GM19351 (cell line): ENCODE data around the gene VDAC2.

Source experiments
- ATAC-seq: cut with Tn5 transposase; IDR thresholded peaks from one replicate; pipeline ENCODE4 v1.9.1; 2021; ENCODE audit warnings: mild to moderate bottlenecking, moderate library complexity; ENCODE audit not compliant: unreplicated experiment

Gene VDAC2

DNA sequence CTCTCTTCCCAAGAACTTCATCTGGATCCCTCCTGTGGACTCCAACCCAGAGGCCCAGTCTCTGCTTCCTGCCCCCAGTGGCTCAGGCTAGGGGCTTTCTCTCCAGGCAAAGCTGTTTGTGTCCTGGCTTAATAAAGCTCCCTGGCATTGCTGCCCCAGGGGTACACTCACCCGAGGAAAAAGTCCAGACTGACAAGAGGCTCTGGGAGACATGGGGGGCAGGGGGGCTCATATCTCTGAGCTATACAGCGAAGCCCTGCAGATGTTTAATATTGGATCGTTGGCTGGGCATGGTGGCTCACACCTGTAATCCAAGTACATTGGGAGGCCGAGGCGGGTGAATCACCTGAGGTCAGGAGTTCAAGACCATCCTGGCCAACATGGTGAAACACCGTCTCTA is 35.9 kb downstream of the VDAC2 start:
- ATAC-seq: no peak

DNA sequence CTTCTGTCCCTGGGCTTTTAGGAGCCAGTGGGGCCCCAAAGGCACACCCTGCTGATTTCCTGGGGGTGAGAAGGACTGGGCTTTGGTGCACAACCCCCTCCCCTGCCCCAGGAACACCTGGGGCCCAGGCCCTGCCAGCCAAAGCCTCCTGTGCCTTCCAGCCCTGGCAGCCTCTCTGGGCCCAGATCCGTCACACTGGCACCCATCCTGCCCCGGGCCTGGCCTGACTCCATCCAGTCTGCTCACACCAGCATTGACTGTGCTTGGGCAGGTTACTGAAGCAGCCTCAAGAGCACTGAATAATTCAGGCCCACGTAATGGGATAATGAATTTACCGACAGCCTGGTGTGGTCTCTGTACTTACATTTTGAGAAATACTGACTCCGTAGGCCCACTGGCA is 37.2 kb downstream of the VDAC2 start:
- no peak for ATAC-seq

DNA sequence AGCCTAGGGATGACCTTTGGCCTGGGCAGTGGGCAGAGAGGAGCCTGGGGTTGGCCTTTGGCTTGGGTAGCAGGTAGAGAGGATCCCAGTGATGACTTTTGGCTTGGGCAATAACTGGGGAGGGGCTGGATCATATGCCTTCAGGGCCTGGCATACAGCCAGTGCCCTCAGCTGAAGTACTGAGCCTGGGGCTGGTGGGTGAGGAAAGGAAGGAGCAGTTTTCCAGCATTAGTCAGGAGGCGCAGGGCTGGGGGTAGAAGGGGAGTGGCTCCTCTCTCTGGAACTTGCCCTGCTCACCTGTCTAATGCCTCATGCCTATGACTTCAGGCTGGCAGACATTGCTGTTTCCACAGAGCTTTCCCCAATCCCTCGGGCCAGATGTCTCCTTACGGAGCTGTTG is 40.3 kb downstream of the VDAC2 start:
- ATAC-seq: no peak

DNA sequence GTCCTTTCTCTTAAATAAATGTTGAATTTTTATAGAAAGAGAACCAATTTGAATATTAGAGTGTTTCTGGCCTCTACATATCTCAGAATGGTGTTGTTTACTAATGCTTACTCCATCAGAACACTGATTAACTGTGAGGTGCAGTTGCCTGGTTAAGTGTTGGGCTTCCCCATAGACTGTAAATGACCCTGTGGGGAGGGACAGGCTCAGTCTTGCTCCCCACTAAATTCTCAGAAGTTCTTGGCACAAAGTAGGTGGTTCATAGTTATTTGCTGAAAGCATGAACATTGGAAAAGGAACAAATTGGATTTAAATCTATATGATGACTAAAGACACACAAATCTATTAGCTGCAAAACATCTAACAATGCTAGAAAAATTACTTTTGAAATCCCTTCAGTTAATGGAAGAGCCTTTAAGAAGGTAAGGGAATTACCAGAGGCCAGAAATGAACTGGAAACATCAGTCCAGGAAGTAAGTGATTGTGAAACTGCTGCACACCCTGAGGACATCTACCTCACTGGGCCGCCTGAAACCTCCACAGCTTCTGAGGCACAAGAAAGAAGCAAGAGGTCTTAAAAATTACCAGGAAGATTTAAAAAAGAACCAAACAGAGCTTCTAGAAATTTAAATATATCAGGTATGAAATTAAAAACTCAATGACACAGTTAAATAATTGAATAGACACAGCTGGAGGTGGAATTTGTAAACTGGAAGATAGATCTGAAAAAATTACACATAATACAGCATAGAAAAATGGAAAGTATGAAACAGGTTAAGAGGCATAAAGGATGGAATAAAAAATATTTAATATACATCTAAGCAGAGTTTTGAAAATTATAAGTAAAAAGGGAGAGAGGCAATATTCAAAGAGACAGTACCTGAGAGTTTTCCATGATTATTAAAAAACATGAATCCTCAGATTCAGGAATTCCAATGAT is 43.0 kb downstream of the VDAC2 start:
- no peak for ATAC-seq

- ATAC-seq: no peak
These were observed 44.1 kb downstream of the VDAC2 start for GRCh38 chr10:75254739-75255138.

DNA sequence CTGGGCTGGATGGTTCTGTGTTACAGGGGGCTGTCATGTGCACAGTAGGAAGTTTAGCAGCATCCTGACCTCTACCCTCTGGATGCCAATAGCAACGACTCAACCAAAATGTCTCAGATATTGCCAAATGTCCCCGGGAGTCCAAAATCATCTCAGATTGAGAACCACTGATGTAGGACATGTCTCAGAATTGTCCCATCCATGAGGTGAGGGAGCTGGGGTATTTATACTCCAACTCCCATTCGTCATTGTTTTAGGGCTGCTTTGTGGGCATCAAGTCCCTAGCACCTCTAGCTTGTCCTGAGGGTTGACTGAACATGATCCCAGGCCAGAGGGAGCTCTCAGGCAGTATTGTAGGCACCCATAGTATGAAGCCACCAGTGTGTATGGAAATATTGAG is 50.4 kb downstream of the VDAC2 start:
- ATAC-seq: no peak

DNA sequence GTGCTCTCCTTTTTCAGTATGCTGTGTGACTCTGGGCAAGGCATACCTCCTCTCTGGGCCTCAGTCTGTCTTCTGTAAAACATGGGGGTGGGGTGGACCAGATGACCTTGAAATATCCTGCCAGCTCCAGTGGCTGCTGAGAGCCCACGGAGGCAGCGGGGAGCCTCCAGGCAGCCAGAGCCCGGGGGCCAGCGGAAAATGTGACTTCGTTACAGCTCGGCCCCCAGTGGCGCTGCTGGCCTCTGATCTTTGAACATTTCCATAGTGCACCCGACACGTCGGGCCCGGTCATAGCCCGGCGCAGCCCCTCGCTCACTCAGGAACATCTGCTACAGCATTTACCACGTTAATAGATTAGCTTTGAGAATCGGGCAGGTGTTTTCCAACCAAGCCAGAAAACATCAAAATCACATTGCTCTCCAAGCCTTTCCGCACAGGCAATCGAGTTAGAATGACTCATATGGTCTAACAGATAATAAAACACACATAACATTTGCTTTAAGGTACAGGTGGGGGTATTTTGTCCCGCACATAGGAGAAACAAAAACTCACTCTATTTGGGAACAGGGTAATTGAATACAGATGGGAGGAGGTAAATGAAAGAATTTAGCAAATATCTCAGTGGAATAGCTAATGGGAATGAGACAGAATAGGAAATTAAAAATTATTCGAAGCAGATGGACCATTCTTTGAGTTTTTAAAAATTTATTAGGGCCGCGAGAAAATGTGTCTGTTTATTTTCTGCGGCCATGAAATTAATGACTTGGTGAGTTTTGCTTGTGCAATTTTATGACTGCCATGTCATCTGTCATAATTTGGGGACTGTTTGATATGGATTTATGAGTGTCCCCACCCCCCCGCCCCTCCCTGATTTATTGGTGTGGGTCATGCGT is 51.5 kb downstream of the VDAC2 start:
- ATAC-seq: no peak

GRCh38 chr10:75263806-75264205 is 53.2 kb downstream of the VDAC2 start:
- ATAC-seq: no peak

DNA sequence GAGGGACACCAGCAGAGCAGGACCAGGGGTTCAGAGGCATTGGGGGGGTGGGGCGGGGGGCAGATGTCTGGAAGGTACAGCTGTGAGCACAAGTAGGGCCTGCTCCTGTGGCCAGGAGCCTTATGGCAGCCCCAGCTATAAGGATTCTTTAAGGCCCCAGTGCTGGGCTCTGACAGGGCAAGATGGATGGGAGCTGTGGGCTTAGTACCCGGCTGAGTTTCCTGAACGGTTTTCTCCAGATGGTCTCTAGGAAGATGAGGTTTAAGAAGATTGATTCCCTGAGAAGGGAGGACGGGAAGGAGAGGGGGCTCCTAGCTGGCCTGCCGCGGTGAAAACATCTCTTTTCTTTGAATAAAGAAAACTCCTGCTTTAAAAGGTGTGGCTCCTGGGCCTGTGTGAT is 55.3 kb downstream of the VDAC2 start:
- no peak for ATAC-seq

DNA sequence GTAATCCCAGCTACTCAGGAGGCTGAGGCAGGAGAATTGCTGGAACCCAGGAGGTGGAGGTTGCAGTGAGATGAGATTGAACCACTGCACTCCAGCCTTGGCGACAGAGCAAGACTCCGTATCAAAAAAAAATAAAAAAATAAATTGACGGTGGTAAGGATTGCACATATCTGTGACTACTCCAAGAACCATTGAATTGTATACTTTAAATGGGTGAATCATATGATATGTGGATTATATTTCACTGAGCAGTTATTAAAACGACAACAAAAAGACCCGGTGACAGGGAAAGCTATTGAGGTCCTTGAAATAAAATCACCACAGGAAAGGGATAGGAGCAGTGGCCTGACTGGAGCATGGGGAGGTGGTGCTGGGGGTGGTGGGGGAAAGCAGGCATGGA is 56.3 kb downstream of the VDAC2 start:
- no peak for ATAC-seq

DNA sequence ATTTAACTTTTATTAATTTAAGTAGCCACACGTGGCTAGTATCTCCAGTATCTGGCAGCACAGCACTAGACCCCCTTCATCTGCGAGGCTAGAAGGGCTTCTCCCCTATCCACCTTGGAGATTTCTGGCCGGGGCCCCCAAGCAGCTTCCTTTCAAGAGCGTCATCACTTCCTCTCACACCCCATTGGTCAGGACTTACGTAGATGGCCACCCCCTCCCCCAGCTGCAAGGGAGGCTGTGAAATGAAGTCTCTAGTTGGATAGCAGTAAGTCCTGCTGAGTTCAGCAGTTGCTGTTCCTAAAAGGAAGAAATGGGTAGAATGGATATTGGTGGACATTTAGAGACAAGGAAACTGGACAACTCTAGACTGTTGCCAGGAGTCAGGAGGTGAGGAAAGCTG is 59.0 kb downstream of the VDAC2 start:
- ATAC-seq: no peak

GRCh38 chr10:75272094-75272493 is 61.5 kb downstream of the VDAC2 start:
- no peak for ATAC-seq

GRCh38 chr10:75272896-75273295 is 62.3 kb downstream of the VDAC2 start:
- no peak for ATAC-seq

DNA sequence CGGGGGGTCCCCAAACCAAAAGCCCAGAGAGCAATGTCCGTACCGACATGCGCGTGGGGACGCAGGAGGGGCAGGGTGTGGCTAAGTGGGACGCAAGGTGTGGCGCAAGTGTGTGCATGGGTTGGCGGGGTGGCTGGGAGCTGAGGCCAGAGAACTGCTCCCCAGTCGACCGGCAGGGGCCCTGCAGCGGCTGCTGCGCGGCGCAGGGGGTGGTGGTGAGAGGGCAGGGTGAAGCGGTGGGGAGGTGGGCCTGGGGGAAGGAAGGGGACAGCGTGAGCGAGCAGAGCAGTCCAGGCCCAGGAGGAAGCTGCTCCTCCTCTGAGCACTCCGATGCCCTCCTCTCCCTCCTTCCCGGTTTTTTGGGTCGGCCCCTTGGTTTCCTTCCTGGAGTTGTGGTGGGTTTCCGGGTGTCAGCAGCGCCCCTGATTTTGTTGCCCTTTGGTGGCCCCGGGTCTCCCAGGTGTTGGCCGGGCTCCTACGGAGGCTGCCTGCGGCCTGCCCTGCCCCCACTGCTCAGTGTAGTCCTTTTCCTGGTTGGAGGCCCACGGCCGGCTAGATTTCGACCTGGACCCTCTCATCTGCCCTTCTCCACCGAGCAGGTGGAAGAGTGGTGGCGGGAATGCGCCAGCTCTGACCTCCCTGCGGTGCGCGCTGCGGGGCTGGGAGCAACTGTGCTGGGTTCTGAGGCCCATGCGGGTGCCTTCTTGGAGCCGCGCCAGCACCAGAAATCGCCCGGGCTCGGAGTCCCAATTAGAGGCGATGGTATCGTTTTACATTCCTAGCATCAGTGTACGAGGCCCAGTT is 65.7 kb downstream of the VDAC2 start:
- ATAC-seq: no peak

DNA sequence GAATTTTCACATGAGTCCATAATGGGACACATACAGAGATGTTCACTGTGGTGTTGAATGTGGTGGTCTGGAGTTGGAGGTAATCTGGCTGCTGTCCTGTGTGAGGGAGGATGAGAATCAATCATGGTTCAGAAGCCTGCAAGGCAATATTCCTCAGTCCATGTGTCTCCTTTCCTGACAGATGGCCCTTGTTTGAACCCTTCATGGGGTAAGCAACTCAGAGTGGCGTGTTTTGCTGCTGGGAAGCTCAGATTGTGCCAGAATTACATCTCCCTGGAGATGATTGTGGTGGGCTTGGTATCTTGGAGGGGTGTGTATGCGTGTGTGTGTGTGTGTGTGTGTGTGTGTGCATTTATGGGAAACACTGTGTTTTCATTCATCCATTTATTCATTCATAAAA is 69.6 kb downstream of the VDAC2 start:
- no peak for ATAC-seq
